GM13976 (cell line): Measurements from ENCODE around the gene AGR3.

ENCODE experiments used
- DNase-seq: peaks from one replicate; pipeline ENCODE4 v3.0.0; 2012; ENCODE audit warnings: low spot score
- in situ Hi-C: fragments of 300-500 bp; cut with MboI; formaldehyde crosslinking; loops from one replicate; pipeline ENCODE4 v1.12.0; 2022; ENCODE audit warnings: low sequenced_read_pairs, mixed read lengths, inconsistent platforms; ENCODE audit not compliant: unreplicated experiment
- TF ChIP-seq, protein P1 (sequence below): IDR thresholded peaks from 2 replicates; pipeline ENCODE4 v1.5.1; 2012; ENCODE audit warnings: borderline replicate concordance, mild to moderate bottlenecking; ENCODE audit not compliant: insufficient read depth; ENCODE audit errors: extremely low read depth, missing control alignments, control extremely low read depth

AGR3 gene

DNA sequence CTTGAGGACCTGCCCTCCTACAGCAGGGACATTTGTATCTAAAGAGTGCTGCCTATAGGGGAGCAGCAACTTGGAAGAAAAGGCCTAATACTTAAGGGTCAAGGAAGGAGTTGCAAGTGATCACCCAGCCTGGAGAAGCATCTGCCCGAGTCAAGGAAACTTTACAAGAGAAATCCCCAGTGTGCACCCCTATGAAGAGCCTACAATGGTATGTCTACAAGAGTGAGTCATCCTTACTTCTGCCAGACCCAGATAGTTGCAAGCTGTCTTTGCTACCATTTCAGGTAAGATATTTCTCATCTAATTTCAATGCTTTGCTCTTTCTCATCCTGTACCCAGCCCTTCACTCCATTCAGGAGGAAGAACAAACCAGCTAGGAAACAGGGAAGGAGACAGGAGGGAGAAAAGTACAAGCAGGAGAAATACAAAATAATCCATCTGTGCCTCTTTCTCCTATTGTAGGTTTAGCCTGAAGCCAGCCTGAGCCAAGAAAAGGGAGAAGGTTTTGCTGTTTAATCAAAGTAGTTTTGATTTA, 34.4 kb upstream of the AGR3 start:
- TF ChIP-seq, protein P1, sequence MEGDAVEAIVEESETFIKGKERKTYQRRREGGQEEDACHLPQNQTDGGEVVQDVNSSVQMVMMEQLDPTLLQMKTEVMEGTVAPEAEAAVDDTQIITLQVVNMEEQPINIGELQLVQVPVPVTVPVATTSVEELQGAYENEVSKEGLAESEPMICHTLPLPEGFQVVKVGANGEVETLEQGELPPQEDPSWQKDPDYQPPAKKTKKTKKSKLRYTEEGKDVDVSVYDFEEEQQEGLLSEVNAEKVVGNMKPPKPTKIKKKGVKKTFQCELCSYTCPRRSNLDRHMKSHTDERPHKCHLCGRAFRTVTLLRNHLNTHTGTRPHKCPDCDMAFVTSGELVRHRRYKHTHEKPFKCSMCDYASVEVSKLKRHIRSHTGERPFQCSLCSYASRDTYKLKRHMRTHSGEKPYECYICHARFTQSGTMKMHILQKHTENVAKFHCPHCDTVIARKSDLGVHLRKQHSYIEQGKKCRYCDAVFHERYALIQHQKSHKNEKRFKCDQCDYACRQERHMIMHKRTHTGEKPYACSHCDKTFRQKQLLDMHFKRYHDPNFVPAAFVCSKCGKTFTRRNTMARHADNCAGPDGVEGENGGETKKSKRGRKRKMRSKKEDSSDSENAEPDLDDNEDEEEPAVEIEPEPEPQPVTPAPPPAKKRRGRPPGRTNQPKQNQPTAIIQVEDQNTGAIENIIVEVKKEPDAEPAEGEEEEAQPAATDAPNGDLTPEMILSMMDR, result no peak
- in situ Hi-C loops, result no loop called here
- no peak for DNase-seq

DNA sequence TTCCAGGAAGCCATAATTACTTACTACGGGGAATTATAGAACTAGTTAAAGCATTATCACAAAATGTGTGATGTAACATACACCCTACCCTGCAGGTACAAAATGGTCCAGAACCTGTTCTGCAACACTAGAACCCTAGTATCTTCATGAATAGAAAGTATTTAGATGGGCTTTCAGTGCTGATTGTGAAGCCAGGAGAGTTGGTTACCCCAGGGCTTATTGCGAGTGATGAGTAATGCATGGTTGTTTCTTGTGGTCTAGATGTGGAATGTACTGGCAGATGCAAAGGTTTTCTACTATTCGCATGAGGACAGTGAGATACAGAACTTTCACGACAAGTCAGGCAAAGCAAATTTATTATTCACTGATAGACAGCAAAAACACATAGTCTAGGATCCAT, 33.6 kb upstream of the AGR3 start:
- DNase-seq, result no peak
- in situ Hi-C loops, result no loop called here
- TF ChIP-seq, protein P1, result no peak

- TF ChIP-seq, protein P1, result no peak
- in situ Hi-C loops, result no loop called here
- DNase-seq, result no peak
These were observed 33.0 kb upstream of the AGR3 start for GRCh38 chr7:16914771-16915170.

DNA sequence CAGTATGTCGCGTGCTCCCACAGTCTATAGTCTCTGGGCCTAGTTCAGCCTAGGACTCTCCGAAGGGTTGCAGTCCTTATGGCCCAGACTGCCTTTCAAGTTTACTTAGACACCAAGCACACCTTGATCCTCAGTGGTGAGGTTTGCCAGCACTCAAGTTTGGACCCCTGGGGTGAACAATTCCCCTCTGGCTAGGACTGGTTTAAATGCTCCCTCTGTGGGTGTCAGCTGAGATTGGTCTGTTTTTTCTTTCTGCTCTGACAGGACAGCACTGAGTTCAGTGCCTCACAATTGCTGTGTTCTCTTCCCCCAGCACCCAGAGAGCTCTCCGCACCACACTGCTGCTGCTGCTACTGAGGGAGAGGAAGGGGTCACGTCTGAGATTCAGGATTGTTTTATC, 31.9 kb upstream of the AGR3 start:
- TF ChIP-seq, protein P1, result no peak
- in situ Hi-C loops, result no loop called here
- DNase-seq, result no peak

DNA sequence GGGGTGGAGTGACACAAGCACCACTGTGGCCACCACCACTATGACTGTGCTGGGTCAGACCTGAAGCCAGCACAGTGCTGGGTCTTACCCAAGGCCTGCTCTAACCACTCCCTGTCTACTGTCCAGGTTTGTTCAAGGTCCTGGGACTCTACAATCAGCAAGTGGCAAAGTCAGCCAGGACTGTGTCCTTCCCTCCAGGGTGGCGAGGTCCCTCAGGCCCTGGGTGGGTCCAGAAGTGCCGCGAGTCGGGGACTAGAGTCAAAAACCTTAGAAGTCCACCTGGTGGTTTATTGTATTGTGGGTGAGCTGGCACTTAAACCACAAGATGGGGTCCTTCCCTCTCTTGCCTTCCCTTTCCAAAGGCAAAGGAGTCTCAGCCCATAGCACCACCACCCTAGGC, 30.8 kb upstream of the AGR3 start:
- TF ChIP-seq, protein P1, result no peak
- no peak for DNase-seq
- in situ Hi-C loops, result no loop called here

GRCh38 chr7:16908561-16908960, 26.8 kb upstream of the AGR3 start:
- TF ChIP-seq, protein P1, result no peak
- DNase-seq, result no peak
- in situ Hi-C loops, result no loop called here

- DNase-seq, result no peak
- in situ Hi-C loops, result no loop called here
- TF ChIP-seq, protein P1, result no peak
These were observed 23.7 kb upstream of the AGR3 start for GRCh38 chr7:16905300-16906044.
